HS-27A (cell line): ENCODE results near the gene SMURF2.
"Not testable (repeated sequence)": the region's sequence is repeated elsewhere in the genome, so short reads cannot be mapped to it uniquely, and the experiment has no call there.

Source experiments
- DNase-seq: peaks from one replicate; pipeline ENCODE4 v3.0.0-alpha.2; 2012; ENCODE audit warnings: low read depth, missing footprints

SMURF2 gene

DNA sequence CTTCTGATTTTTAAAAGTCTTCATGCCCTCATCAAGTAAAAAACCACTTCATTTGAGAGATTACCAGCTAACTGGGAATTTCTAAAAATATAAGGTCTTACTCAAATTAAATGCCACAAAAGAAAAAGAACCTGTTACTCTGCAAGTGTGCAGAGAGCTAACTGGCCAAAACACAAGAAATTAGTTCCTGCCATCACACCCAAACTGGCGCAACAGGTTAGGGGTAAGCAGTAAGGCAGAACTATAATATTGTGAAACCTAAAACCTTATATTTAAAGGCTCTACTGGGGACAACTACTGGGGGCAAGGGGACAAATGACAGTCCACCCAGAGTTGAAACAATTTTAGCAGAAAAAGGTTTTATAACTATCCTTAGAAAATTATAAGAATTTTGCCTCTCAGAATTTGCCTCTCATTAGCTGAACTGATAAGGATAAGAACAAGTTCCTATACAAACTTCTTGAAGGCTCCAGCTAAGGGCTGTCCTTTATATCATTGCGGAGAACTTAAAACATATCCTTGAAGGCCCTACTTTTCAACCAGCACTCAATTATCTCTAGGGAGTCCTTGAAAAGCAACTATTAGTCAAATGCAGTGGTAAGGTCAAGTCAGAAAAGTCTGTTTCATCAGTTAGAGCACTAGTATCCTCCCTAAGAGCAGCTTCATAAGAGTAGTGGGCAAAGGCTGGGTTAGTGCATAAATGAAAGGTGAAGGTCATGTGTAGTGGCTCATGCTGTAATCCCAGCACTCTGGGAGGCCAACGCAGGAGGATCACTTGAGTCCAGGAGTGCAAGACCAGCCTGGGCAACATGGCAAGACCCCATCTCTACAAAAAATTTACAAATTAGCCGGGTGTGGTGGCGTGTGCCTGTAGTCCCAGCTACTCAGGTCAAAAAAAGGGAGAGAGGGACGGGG, 31.5 kb downstream of the SMURF2 start:
- DNase-seq: no peak

DNA sequence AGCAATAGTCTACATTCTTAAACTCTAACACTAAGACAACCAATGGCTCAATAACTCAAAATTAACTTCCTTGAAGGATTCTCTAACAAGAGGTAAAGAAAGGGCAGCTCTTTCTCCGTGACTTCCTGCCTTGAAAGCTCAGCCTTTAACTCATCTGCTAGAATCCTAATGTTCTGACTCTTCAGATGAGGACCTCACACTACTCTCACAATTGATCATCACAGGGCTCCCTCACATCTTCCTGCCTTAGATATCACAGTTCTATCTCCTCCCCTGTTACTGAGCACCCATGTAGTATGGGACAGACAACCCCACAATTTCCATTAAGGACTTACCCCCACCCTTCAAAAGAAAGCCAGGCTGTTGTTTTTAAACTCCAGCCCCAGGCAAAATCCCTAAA, 33.5 kb downstream of the SMURF2 start:
- no peak for DNase-seq

DNA sequence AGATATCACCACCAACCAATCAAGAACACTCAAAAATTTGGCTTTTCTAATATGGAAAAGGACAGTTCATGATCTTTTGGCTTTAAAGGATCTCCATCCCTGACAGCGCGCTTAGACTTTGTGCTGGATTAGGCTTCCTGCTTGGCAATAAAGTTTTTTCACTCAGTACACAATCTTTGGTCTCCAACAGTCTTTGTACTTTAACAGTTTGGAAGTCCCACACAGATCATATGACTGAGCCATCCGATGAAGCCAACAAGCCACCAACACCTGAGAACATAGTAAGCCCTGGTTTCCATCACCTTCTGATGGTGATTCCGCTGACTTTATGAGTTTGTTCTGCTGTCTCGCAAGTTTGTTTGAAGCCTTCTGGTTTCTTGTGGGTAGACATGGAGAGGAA, 34.3 kb downstream of the SMURF2 start:
- DNase-seq: no peak

DNA sequence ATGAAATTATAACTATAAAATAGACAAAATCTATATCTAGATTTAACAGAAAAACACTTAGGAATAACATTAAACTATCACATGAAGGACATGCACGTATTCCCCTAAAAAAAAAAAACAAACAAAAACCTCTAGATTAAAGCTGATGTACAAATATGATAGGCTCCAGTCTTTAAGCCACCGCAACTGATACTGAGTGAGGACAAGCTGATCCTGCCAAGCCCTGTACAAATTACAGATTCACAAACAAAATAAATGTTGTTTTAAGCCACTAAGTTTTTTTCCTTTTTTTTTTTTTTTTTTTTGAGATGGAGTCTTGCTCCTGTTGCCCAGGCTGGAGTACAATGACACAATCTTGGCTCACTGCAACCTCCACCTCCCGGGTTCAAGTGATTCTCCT, 35.3 kb downstream of the SMURF2 start:
- DNase-seq: no peak

DNA sequence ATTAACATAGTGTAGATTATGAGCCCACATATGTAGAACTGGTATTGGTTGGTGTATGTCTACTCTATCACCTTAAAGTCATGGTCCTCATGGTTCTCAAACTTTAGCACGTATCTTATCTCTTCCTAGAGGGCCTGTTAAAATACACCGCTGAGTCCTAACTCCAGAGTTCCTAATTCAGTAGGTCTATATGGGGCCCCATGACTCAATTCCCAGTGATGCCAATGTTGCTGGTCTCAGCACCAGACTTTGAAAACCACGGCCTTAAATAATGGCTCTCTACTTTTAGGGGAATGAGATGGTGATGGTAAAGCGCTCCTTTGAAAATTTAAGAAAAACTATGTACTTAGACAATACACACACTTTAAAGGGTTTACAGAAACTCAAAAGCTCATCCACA, 36.6 kb downstream of the SMURF2 start:
- no peak for DNase-seq

DNA sequence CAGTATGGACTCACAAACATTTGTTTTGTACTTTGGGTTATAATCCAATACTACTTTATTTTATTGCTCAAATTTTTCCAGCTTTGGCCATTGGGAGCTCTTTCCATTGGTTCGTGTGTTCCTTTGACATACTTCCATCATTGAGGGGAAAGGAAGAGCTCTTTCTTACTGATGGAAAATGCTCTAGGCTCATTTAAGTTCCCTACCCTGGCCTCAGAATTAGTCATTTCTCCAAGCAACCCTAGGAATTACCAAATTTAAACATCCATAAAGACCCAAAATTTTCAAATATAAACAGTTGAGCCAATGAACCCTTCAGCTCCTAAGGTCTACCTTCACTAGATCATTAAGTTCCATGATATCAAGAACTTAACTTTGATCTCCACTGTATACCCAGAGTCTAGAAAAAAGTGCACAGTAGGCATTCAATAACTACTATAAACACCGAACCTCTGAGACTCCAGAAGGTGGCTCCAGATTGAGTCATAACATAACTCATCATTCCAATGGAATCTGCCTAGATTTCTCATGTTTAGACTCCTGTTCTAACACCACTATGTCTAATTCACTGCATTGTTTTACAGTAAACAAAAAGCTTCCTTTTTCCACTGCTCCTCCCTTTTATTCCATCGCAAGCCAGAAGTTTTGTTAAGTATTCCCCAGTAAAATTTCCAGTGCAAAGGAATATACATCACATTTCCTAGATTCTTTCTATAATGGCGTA, 39.0 kb downstream of the SMURF2 start:
- peak; percentile 59 for DNase-seq

DNA sequence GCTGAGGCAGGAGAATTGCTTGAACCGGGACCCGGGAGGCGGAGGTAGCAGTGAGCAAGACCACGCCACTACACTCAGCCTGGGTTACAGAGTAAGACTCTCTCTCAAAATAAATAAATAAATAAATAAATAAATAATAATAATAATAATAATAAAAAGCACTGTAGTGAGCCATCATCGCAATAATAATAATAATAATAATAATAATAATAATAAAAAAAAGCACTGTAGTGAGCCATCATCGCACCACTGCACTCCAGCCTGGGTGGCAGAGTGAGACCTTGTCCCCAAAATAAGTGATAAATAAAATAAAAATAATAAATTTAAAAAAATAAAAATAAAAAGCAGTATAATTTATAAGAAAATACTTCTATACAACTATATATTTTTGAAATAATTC, 40.3 kb downstream of the SMURF2 start:
- no peak for DNase-seq

DNA sequence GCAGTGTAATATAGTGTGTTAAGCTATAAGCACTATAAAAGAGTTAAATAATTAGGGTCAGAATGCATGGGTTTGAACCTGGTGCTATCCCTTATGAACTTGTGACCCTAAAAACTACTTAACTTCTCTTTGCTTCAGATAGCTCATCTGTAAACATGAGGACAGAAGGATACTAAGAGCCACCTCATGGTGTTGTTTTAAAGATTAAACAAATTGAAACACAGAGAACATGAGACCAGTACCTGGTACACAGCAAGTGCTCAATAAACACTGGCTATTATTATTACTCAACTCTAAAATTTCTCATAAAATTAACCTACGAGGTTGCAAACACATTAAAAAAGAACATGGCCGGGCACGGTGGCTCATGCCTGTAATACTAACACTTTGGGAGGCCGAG, 43.3 kb downstream of the SMURF2 start:
- DNase-seq: no peak

DNA sequence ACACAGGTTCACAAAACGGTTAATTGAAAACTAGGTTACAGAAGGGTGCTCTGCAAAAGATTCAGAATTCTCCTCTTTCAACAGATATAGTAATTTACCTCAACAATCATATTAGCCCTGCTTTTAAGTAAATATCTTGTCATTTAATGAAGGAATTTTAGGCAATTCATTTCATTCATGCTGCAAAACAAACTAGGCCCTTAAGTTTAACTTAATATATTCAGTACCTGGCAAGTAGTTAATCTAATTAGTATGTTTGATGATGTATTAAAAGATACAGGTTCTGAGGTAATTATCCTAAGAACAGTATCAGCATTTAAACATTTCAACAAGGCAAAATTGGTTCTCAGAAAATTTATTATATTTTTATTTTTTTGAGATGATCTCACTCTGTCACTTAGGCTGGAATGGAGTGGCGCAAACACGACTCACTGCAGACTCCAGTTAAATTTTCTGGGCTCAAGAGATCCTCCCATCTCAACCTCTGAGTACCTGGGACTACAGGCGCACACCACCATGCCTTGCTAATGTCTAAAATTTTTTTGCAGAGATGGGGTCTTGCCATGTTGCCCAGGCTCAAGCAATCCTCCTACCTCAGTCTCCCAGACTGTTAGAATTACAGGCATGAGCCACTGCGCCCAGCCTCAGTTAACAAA, 44.9 kb downstream of the SMURF2 start:
- no peak for DNase-seq

DNA sequence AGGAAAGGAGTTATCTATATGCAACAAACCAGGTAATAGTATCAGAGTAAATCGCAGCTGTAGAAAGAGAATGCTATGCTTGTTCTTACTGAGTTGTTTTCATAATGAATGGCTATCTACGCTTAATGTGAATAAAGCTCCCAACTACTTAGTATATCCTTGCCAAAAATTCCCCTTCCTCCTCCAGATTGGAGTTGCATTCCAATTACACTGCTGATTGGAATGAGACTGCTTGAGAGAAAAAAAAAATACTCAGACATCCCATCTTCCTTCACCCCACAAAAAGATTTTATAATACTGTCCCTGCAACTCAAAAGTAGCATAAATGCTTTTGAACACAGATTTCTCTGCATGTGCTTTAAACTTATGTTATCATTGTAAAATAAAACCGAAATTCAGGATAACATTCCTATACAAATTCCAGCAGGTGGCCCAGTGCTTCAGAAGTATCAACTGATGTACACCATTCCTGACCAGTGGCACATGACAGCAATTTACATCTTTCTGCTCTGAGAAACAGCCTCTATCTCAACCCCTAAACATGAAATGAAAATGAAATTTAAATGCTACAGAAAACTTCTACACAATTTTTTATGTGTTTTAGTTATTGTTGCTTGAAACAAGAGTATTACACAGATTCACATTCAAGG, 47.0 kb downstream of the SMURF2 start:
- peak; percentile 17 for DNase-seq

DNA sequence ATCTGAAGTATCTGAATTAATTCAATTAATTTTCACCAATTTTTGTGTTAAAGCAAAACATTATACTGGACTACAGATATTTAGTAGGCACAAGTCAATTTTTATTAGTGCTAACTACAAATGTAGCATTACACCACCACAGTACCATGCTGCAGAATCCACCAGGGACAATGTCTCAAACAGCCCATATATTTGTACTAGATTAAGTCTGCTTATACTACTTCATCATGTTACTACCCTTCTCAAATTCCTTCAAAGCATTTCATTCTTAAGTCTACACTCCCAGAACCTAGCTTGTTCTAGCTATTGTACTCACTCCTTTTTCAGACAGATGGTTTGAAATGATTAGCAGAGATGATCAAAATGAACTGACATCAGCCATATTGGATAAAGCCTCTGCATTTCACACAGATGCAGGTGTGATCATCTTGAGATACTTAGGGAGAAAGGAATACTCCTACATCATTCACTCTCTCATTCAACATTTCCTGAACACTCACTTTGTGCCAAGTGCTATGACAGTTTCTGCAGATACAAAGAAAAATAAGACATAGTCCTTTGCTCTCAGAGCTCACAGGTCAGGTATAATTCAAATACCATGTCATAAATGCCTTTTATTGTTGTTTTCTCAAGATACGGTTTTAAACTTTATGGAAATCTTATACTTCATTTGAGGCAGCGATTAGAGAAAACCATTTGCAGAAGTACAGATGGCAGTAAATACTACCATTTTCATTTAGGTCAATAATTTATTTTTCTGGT, 47.7 kb downstream of the SMURF2 start:
- DNase-seq: no peak

DNA sequence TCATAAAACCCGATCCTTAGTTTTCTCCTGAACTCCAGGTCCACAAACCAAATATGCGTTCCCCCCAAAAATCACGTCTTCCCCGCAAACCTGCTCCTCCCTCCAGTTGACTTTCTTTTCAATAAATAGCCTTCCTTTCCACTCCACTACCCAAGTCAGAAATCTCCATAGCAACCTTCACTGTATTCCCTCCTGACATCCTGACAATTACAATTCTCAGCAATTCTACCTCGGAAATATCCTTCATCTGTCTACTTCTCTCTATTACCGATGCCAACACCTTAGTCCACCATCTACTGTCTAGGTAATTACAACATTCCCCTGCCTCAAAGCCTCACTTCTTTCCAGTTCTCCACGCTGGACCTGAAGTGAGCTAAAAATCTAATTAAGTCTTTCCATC, 50.7 kb downstream of the SMURF2 start:
- DNase-seq: no peak

DNA sequence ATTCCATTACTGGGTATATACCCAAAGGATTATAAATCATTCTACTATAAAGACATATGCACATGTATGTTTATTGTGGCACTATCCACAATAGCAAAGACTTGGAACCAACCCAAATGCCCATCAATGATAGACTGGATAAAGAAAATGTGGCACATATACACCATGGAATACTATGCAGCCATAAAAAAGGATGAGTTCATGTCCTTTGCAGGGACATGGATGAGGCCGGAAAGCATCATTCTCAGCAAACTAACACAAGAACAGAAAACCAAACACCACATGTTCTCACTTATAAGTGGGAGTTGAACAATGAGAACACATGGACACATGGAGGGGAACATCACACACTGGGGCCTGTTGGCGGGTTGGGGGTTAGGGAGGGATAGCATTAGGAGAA, 51.9 kb downstream of the SMURF2 start:
- not testable (repeated sequence) for DNase-seq

DNA sequence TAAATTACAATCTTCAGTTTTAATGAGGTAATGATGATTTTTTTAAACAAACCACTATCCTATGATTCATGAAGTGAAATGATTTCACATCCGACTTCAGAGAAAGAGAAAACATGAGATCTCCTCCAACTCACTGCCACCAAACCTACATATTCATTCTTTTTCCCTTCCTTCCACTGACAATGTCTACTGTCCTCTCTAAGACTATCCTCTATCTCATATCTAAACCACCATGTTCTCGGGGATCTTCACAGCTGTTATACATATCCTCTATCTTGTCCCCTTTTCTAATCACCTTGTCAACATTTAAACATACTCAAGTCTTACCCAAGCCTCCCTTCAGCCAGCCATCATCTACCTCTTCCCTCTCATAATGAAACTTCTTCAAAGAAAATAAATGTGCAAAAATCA, 53.5 kb downstream of the SMURF2 start:
- DNase-seq: no peak

DNA sequence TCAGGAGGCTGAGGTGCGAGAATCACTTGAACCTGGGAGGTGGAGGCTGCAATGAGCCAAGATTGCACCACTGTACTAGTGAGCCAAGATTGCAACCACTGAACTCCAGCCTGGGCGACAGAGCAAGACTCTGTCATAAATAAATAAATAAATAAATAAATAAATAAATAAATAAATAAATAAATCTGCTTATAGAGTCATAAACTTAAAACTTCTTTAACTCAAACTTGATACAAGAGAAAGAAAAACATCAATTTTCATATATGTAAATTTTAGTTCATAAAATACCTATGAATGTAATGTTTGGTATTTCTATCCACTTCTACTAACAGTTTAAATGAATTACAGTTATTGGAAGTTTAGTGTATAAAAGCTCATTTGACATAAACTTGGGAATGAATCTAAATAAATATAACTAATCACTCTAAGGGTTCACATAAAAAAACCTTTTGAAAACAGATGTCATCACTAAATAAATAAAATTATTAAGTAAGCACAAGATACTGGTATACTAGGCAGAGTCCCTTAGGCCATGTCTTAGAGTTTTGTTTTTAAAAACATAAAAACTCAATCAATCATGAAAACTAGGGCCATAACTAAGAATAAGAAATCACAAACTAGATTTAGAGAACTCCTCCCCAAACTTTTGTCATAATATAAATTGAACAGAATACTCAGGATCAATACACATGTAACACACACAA, 54.1 kb downstream of the SMURF2 start:
- no peak for DNase-seq

DNA sequence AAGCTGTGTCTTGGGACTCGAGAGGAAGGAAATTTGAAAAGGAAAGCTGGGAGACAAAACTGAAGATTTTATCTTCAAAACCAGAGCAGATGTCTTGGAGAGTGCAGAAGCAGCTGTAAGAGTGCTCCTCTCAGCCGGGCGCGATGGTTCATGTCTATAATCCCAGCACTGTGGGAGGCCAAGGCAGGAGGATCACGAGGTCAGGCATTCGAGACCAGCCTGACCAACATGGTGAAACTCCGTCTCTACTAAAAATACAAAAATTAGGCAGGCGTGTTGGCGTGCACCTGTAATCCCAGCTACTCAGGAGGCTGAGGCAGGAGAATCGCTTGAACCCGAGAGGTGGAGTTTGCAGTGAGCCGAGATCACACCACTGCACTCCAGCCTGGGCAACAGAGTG, 57.6 kb downstream of the SMURF2 start:
- DNase-seq: not testable (repeated sequence)

DNA sequence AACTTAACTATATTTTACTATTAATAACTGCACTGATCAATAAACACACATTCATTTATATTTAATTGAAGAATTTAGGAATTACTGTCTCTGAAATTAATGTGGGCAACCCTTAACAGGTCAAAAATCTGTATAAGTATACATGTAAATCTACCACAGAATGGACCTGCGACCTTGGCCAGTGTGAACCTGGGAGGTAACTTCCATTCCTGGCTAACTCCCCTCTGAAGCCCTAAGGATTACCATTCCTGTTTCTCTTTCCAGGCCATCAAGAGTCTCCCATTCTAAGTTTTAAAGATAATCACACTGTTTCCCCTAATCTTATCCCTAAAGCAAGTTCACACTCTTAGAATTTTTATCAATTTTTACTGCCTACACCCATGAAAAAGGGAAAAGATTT, 58.1 kb downstream of the SMURF2 start:
- DNase-seq: no peak

DNA sequence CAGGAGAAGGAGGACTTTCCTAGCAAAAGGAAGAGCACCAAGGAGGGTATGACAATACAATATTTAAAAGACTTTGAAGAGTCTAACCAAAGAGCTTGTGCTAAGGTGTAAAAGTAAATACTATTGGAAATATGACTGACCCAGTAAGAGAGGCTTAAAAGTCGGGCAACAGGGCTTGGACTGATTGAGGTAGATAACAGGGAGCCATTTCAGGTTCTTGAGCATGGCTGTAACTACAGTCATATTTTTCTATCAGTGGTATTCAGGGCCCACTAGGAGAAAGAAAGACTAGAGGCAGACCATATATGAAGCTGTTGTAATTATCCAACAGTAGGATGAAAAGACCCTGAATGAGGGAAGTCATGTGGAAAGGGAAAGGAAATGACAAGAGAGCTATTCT, 62.3 kb downstream of the SMURF2 start:
- no peak for DNase-seq

DNA sequence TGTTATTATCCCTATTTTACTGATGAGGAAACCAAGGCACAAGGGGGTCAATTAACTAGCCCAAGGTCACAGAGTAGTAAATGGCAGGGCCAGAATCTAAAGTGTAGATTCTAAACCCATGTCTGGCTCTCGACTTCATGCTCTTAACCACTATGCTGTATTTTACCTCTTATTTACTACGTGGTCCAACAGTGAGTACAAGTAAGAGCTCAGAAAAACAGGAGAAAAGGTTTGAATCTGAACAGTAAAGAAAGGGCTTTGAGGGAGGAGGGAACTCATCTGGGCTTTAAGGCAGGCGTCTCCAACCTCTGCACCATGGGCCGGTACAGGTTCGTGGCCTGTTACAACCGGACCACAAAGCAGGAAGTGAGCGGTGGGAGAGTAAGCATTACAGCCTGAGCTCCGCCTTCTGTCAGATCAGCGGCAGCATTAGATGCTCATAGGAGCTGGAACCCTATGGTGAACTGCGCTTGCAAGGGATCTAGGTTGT, 62.9 kb downstream of the SMURF2 start:
- DNase-seq: no peak

DNA sequence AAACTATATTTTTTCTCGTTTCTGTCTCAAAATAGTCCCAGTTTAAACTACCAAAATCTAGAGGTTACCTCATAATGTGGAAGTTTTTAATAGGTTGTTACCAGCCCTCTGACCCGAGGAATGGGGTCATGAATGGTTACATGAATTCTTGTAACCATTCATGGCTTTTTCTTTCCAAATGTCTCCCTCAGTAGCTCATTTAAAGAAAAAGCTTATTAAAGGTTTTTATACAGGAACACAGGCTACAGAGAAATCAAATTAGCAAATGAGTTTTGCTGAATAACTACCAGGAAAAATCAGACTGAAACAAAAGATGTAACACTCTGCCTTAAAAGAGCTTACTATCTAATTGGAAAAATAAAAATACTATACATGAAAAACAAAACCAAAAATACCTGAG, 63.4 kb downstream of the SMURF2 start:
- no peak for DNase-seq

DNA sequence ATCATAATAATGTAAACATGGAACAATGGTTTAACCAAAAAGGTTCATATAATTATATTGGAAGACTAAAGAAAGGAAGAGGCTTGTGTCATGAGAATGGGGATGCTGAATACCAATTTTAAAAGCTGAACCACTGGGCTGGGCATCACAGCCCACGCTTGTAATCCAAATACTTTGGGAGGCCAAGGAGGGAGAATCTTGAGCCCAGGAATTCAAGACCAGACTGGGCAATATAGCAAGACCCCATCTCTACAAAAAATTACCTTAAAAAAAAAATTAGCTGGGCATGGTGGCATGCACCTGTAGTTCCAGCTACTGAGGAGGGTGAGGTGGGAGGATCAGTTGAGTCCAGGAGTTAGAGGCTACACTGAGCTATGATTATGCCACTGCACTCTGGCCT, 65.1 kb downstream of the SMURF2 start:
- DNase-seq: no peak
